H1 (cell line): ENCODE results near the gene CDYL. TPM values are rescaled to one million over a fixed set of nuclear protein-coding genes. Genes with fewer than 3 reads are reported as not detected.

Experiments used
- CTCF ChIA-PET: fragments of 300-600 bp; sonication (Branson Sonifier 250); formaldehyde crosslinking; loops from one replicate; lab custom pipeline; 2021; ENCODE audit not compliant: partially characterized antibody; lab: Charles Lee
- POLR2A ChIA-PET: fragments of 300-600 bp; sonication (Branson Sonifier 250); formaldehyde crosslinking; loops from one replicate; lab custom pipeline; 2021; ENCODE audit warnings: inconsistent platforms; ENCODE audit not compliant: partially characterized antibody; lab: Charles Lee
- DNase-seq, 2 experiments: peaks; one replicate each; pipeline versions ENCODE4 v3.0.0 to v3.0.0-alpha.2; 2010 to 2022; ENCODE audit warnings: low spot score in 2 of 2, low read depth in 1 of 2, mixed read lengths in 1 of 2
- FAIRE-seq: peaks from 2 replicates; lab custom pipeline; 2011; peaks lifted over from hg19 to GRCh38; lab: Jason Lieb, UNC
- H2AFZ ChIP-seq: 2 replicates; pipeline ENCODE4 v1.8.1; 2012; ENCODE audit warnings: low read length, inconsistent platforms
- H2AK5ac ChIP-seq: 2 replicates; pipeline ENCODE4 v1.6.1; 2013; ENCODE audit warnings: low read depth, low read length
- H2BK120ac ChIP-seq: replicated peaks from 2 replicates; pipeline ENCODE3; 2013; ENCODE audit warnings: low read depth, low read length, inconsistent platforms
- H2BK12ac ChIP-seq: 2 replicates; pipeline ENCODE4 v1.6.1; 2013; ENCODE audit warnings: low read depth, low read length
- H2BK15ac ChIP-seq: 2 replicates; pipeline ENCODE4 v1.6.1; 2013; ENCODE audit warnings: low read length
- H2BK20ac ChIP-seq: 2 replicates; pipeline ENCODE4 v1.6.1; 2013; ENCODE audit warnings: low read length
- H2BK5ac ChIP-seq: 2 replicates; pipeline ENCODE4 v1.6.1; 2013; ENCODE audit warnings: low read depth, low read length
- H3K14ac ChIP-seq: 2 replicates; pipeline ENCODE4 v1.6.1; 2013; ENCODE audit warnings: inconsistent platforms; ENCODE audit not compliant: insufficient read length
- H3K18ac ChIP-seq: 2 replicates; pipeline ENCODE4 v1.6.1; 2013; ENCODE audit warnings: low read length; ENCODE audit errors: extremely low read depth
- H3K23ac ChIP-seq: 2 replicates; pipeline ENCODE4 v1.6.1; 2013; ENCODE audit warnings: inconsistent platforms; ENCODE audit not compliant: insufficient read length
- H3K23me2 ChIP-seq: 2 replicates; pipeline ENCODE4 v1.6.1; 2013; ENCODE audit warnings: low read depth, low read length
- H3K27ac ChIP-seq: 2 replicates; pipeline ENCODE4 v1.6.1; 2011; ENCODE audit warnings: low read depth, low read length, inconsistent platforms
- H3K27me3 ChIP-seq, 4 experiments: replicated peaks in 1 of 4; 1 replicate in 1 of 4; 2 replicates in 3 of 4; pipeline versions ENCODE4 v1.6.1 to v1.8.1; 2011 to 2013; ENCODE audit warnings: low read length in 3 of 4, mild to moderate bottlenecking in 3 of 4, inconsistent platforms in 2 of 4, mixed read lengths in 2 of 4, moderate library complexity in 1 of 4; ENCODE audit not compliant: control insufficient read depth in 3 of 4, insufficient read depth in 3 of 4; ENCODE audit errors: extremely low read depth in 1 of 4
- H3K36me3 ChIP-seq, 4 experiments: 2 replicates each; pipeline versions ENCODE4 v1.6.1 to v1.8.1; 2011 to 2013; ENCODE audit warnings: mild to moderate bottlenecking in 4 of 4, low read length in 3 of 4, moderate library complexity in 2 of 4, control low read depth in 1 of 4, inconsistent platforms in 1 of 4; ENCODE audit not compliant: insufficient read depth in 4 of 4, control insufficient read depth in 2 of 4
- H3K4ac ChIP-seq: replicated peaks from 2 replicates; pipeline ENCODE3; 2013; ENCODE audit warnings: low read length, low read depth, mixed read lengths, inconsistent platforms; ENCODE audit not compliant: insufficient read length
- H3K4me1 ChIP-seq, 4 experiments: replicated peaks in 1 of 4; 1 replicate in 1 of 4; 2 replicates in 3 of 4; pipeline versions ENCODE4 v1.6.1 to v1.8.1; 2011 to 2013; ENCODE audit warnings: low read length in 3 of 4, inconsistent platforms in 2 of 4, mixed read lengths in 1 of 4; ENCODE audit not compliant: insufficient read depth in 4 of 4, control insufficient read depth in 3 of 4
- H3K4me2 ChIP-seq, 2 experiments: 2 replicates each; pipeline versions ENCODE4 v1.6.1 to v1.8.1; 2011 to 2013; ENCODE audit warnings: low read depth in 2 of 2, low read length in 2 of 2, control low read depth in 1 of 2, inconsistent platforms in 1 of 2, mild to moderate bottlenecking in 1 of 2; ENCODE audit not compliant: insufficient read depth in 1 of 2
- H3K4me3 ChIP-seq, 4 experiments: fragments of 200-600, 300-600 bp in 1 of 4; sonication (generic), shearing (Covaris generic), sonication (Bioruptor Twin) in 1 of 4; 2 replicates each; pipeline versions ENCODE4 v1.5.1 to v1.8.1; 2011 to 2016; ENCODE audit warnings: low read length in 4 of 4, low read depth in 3 of 4, control low read depth in 2 of 4, inconsistent platforms in 2 of 4, mild to moderate bottlenecking in 2 of 4, mixed read lengths in 1 of 4, moderate library complexity in 1 of 4; ENCODE audit not compliant: insufficient read depth in 2 of 4; ENCODE audit errors: extremely low read depth in 1 of 4
- H3K56ac ChIP-seq: replicated peaks from 2 replicates; pipeline ENCODE3; 2013; ENCODE audit warnings: low read depth, mild to moderate bottlenecking, mixed read lengths, low read length, inconsistent platforms; ENCODE audit not compliant: insufficient read length
- H3K79me1 ChIP-seq: 2 replicates; pipeline ENCODE4 v1.6.1; 2013; ENCODE audit warnings: low read depth, low read length, control low read depth
- H3K79me2 ChIP-seq, 2 experiments: 2 replicates each; pipeline versions ENCODE4 v1.6.1 to v1.8.1; 2012 to 2013; ENCODE audit warnings: low read length in 2 of 2, mild to moderate bottlenecking in 2 of 2, inconsistent platforms in 1 of 2; ENCODE audit not compliant: insufficient read depth in 2 of 2, control insufficient read depth in 1 of 2
- H3K9ac ChIP-seq, 4 experiments: replicated peaks in 1 of 4; 1 replicate in 1 of 4; 2 replicates in 3 of 4; pipeline versions ENCODE4 v1.6.1 to v1.8.1; 2011 to 2013; ENCODE audit warnings: low read depth in 3 of 4, low read length in 3 of 4, control low read depth in 2 of 4, mild to moderate bottlenecking in 2 of 4, moderate library complexity in 2 of 4, inconsistent platforms in 1 of 4; ENCODE audit errors: extremely low read depth in 1 of 4
- H3K9me3 ChIP-seq, 2 experiments: 2 replicates each; pipeline versions ENCODE4 v1.6.1 to v1.8.1; 2012 to 2013; ENCODE audit warnings: mild to moderate bottlenecking in 2 of 2, moderate library complexity in 2 of 2, control low read depth in 1 of 2, inconsistent platforms in 1 of 2, low read depth in 1 of 2, low read length in 1 of 2, mixed read lengths in 1 of 2; ENCODE audit not compliant: insufficient read depth in 2 of 2
- H4K20me1 ChIP-seq, 2 experiments: replicated peaks in 1 of 2; 2 replicates each; pipeline versions ENCODE3 to v1.8.1; 2011 to 2013; ENCODE audit warnings: inconsistent platforms in 2 of 2, low read length in 2 of 2, mild to moderate bottlenecking in 1 of 2; ENCODE audit not compliant: insufficient read depth in 2 of 2, control insufficient read depth in 1 of 2
- H4K5ac ChIP-seq: 2 replicates; pipeline ENCODE4 v1.6.1; 2013; ENCODE audit warnings: low read length, low read depth, mixed read lengths, inconsistent platforms; ENCODE audit not compliant: insufficient read length
- H4K8ac ChIP-seq: 2 replicates; pipeline ENCODE4 v1.8.0; 2013; ENCODE audit warnings: mild to moderate bottlenecking, moderate library complexity, low read length, inconsistent platforms; ENCODE audit not compliant: insufficient read depth; ENCODE audit errors: extremely low read depth
- H4K91ac ChIP-seq: replicated peaks from 2 replicates; pipeline ENCODE3; 2013; ENCODE audit warnings: low read length, mixed read lengths, inconsistent platforms; ENCODE audit not compliant: insufficient read length
- GTF2F1 ChIP-seq: IDR thresholded peaks from 2 replicates; pipeline ENCODE4 v1.6.1; 2012; ENCODE audit warnings: low read depth, low read length, improper control_type of control experiment, borderline replicate concordance
- PHF8 ChIP-seq: fragments of 200-600 bp; sonication (generic); conservative IDR thresholded peaks from 2 replicates; pipeline ENCODE4 v1.7.1; 2012; ENCODE audit warnings: low read depth, mild to moderate bottlenecking, inconsistent platforms, low read length, moderate library complexity
- POLR2A ChIP-seq, 2 experiments: IDR thresholded peaks; 1 replicate in 1 of 2; 2 replicates in 1 of 2; pipeline ENCODE4 v1.6.1; 2011; ENCODE audit warnings: low read depth in 2 of 2, low read length in 2 of 2, mild to moderate bottlenecking in 2 of 2; ENCODE audit errors: control extremely low read depth in 1 of 2
- POLR2AphosphoS5 ChIP-seq: IDR thresholded peaks from 2 replicates; pipeline ENCODE4 v1.6.1; 2011; ENCODE audit warnings: low read depth, low read length
- TAF7 ChIP-seq: optimal IDR thresholded peaks from 2 replicates; pipeline ENCODE3; 2011; ENCODE audit warnings: low read depth, mild to moderate bottlenecking, inconsistent platforms, low read length, moderate library complexity, borderline replicate concordance
- TCF12 ChIP-seq: IDR thresholded peaks from 2 replicates; pipeline ENCODE4 v1.6.1; 2011; ENCODE audit warnings: low read depth, mild to moderate bottlenecking, low read length
- WGBS, 2 experiments: shearing (Covaris generic) in 1 of 2; methylation state at CpG; one replicate each; pipeline versions ENCODE4 v1.1.6 to v1.1.7; 2013 to 2015; ENCODE audit warnings: low lambda C conversion rate in 2 of 2, mixed read lengths in 2 of 2, inconsistent platforms in 1 of 2, low coverage in 1 of 2, missing lambda C conversion rate in 1 of 2; ENCODE audit not compliant: insufficient replicate concordance in 2 of 2, insufficient coverage in 1 of 2, insufficient read length in 1 of 2; ENCODE audit errors: extremely low coverage in 1 of 2, missing lambda C conversion rate in 1 of 2; 5-methylcytosine and 5-hydroxymethylcytosine counted together
- polyA plus RNA-seq, 7 experiments: library from polyadenylated mRNA; depleted of rRNA in 3 of 7; stranded (reverse) in 5 of 7; unstranded in 2 of 7; fragments of >200 nt in 5 of 7; fragments of 200-250 nt in 2 of 7; gene quantifications; 1 replicate in 5 of 7; 2 replicates in 1 of 7; 4 replicates in 1 of 7; pipeline versions ENCODE4 v1.2.1 to v1.2.3, GENCODE V29; 2011 to 2013; ENCODE audit warnings: missing spikeins in 2 of 7, mixed read lengths in 2 of 7
- total RNA-seq: library from RNA; stranded (reverse); fragmentation: NEBNext Ultra II Directional; extraction: Animal tissue kit (Norgen Biotek cat#: 25700); gene quantifications from 2 replicates; pipeline ENCODE4 v1.2.1, GENCODE V29; 2021
- TF ChIP-seq, protein P1 (sequence below): IDR thresholded peaks from 2 replicates; pipeline ENCODE4 v1.6.1; 2012; ENCODE audit warnings: inconsistent platforms
- TF ChIP-seq, protein P2 (sequence below): IDR thresholded peaks from 2 replicates; pipeline ENCODE4 v1.6.1; 2012; ENCODE audit warnings: inconsistent platforms

Gene CDYL
- total and polyA plus RNA-seq, 2 of the 8 experiments (the other 6 are each of a cell fraction or from before 2014, with no cell fraction given) = 56.4 to 119 TPM

DNA sequence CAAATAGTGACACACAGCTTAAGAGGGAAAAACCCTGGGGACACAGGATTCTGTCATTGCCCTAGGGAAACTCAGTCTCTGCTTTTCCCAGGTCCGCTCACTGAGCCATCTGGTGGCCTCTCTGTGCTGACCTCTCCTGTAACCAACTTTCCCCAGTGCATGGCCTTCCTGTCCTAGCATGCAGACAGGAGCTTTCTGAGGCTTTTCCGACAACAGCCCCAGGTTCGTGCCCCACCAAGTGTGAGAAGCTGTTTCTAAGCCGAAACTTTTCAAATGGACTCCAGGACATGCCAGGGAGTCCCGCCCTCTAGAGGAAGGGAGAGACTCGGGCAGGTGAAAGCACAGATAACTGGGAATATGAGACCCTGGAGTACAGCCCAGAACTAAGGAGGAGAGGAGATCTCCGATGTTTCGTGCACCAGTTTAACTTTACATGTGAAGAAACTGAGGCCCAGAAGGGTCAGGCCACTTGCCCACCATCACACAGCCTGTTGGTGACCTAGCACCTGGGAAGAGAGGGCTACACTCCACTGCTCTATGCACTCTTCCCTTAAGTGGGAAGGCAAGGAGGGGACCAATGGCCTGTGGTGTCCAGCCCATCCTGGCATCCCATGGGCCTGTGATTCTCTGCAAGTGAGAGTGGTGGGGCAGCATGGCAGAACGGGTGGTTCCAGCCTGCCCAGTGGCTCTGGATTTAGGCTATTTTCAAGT, 181.5 kb downstream of the CDYL start:
- Histone ChIP-seq H3K56ac (no peak overlapping the region), H2BK15ac (no peak overlapping the region), H3K79me1 (no peaks in the 10 kb centered on the region), H4K91ac (no peak overlapping the region), H3K9me3 (no peaks in the 10 kb centered on the region), H2BK120ac (no peak overlapping the region), H2BK5ac (peak overlapping the region; percentile 66), H3K9ac (no peak overlapping the region), H3K27ac (no peak overlapping the region), H3K4me2 (no peak overlapping the region), H2BK12ac (peak overlapping the region; percentile 33; the same call in 1 of the 2 replicates), H3K18ac (0 out of 2 replicates have a peak overlapping the region, but pooled peaks have one; percentile 40), H3K23ac (no peak overlapping the region), H3K79me2 (no peaks in the 10 kb centered on the region), H2BK20ac (no peak overlapping the region), H2AK5ac (peak overlapping the region; percentile 71; the same call in 1 of the 2 replicates), H4K8ac (no peak overlapping the region), H3K14ac (no peak overlapping the region), H3K4me1 (no peaks in the 10 kb centered on the region; a peak in 3 of 7 replicates), H3K27me3 (no peaks in the 10 kb centered on the region), H3K23me2 (no peaks in the 10 kb centered on the region), H4K20me1 (peaks cover 0 to 2% of the 10 kb centered on the region in 2 experiments), H3K4me3 (no peak overlapping the region), H3K4ac (peak overlapping the region; percentile 24), H2AFZ (no peak overlapping the region), H3K36me3 (peaks cover 0 to 19% (median 9%) of the 10 kb centered on the region in 4 experiments; a peak in 5 of 8 replicates), H4K5ac (no peak overlapping the region)
- peak; percentile 58 for FAIRE-seq
- POLR2A ChIA-PET = interaction anchor here (0.7 to 1.5 kb wide), 5 partner anchors 9 to 35 kb away, joined by 3 to 5 read pairs (median 3); no protein-coding TSS in a partner anchor
- CTCF ChIA-PET = interaction anchor here (0.6 to 2.9 kb wide), 31 partner anchors 8 to 676 kb away, joined by 3 to 10 read pairs (median 4); partner anchors contain the start of gene RPP40
- 69% methylated on average over 7 of the region's 9 CpGs; no CpG with 5 or more reads in 1 of the 2 experiments for WGBS, 2 experiments
- no peak for DNase-seq
- TF ChIP-seq TAF7 (peak; percentile 36), GTF2F1 (peak; percentile 87), PHF8 (no peak), TCF12 (0 out of 2 replicates have a peak, but pooled peaks have one; percentile 5), POLR2A (IDR thresholded peaks at IDR 0.05; ENCODE audit: control extremely low read depth in 1 of 2, low read depth in 2 of 2, low read length in 2 of 2) (peak; percentile 19 to 58), POLR2AphosphoS5 (peak; percentile 58)
- TF ChIP-seq, protein P1, sequence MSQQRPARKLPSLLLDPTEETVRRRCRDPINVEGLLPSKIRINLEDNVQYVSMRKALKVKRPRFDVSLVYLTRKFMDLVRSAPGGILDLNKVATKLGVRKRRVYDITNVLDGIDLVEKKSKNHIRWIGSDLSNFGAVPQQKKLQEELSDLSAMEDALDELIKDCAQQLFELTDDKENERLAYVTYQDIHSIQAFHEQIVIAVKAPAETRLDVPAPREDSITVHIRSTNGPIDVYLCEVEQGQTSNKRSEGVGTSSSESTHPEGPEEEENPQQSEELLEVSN = peak; percentile 77
- TF ChIP-seq, protein P2, sequence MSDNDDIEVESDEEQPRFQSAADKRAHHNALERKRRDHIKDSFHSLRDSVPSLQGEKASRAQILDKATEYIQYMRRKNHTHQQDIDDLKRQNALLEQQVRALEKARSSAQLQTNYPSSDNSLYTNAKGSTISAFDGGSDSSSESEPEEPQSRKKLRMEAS = peak; percentile 88
